Esophagus (tissue), 2 donors: Measurements from ENCODE around the gene GFOD1. TPM values are rescaled to one million over a fixed set of nuclear protein-coding genes. Genes with fewer than 3 reads are reported as not detected.

Experiments
- H3K27ac ChIP-seq, 2 donors: one replicate each; pipeline ENCODE4 v1.5.1; 2013; ENCODE audit warnings: low read depth in 2 of 2, mild to moderate bottlenecking in 2 of 2, inconsistent platforms in 1 of 2, low read length in 1 of 2, moderate library complexity in 1 of 2
- H3K27me3 ChIP-seq, 2 donors: one replicate each; pipeline ENCODE4 v1.6.1; 2013; ENCODE audit warnings: low read length in 2 of 2, control low read depth in 1 of 2, mild to moderate bottlenecking in 1 of 2; ENCODE audit not compliant: insufficient read depth in 2 of 2, control insufficient read depth in 1 of 2
- H3K36me3 ChIP-seq, 2 donors: one replicate each; pipeline ENCODE4 v1.6.1; 2013; ENCODE audit warnings: low read length in 1 of 2; ENCODE audit not compliant: control insufficient read depth in 2 of 2, insufficient read depth in 2 of 2
- H3K4me1 ChIP-seq, 2 donors: one replicate each; pipeline ENCODE4 v1.6.1; 2013; ENCODE audit warnings: low read length in 1 of 2; ENCODE audit not compliant: control insufficient read depth in 2 of 2, insufficient read depth in 2 of 2
- H3K4me3 ChIP-seq, 2 donors: one replicate each; pipeline ENCODE4 v1.5.1; 2013; ENCODE audit warnings: low read length in 2 of 2, mild to moderate bottlenecking in 2 of 2, low read depth in 1 of 2, moderate library complexity in 1 of 2
- H3K9me3 ChIP-seq, 2 donors: one replicate each; pipeline ENCODE4 v1.6.1; 2013; ENCODE audit warnings: mild to moderate bottlenecking in 2 of 2, low read depth in 1 of 2, low read length in 1 of 2, moderate library complexity in 1 of 2; ENCODE audit not compliant: control insufficient read depth in 2 of 2, insufficient read depth in 1 of 2
- WGBS, 2 donors: extraction: QIAGEN DNeasy Blood & Tissue Kit; methylation state at CpG; one replicate each; pipeline ENCODE4 v1.1.7; 2013; 5-methylcytosine and 5-hydroxymethylcytosine counted together
- polyA plus RNA-seq, 2 donors: library from polyadenylated mRNA; stranded (reverse); fragments of 200-250 nt; gene quantifications; one replicate each; pipeline ENCODE4 v1.2.3, GENCODE V29; 2013
- donor health status: healthy with polysubstance abuse.
- donor health status: Bipolar disorder and iron deficiency.

GFOD1 gene
- polyA plus RNA-seq, 2 donors = 4.2 to 6.8 TPM

- 74 to 79% methylated on average over 6 of the region's 6 CpGs for WGBS, 2 donors
- H3K27ac ChIP-seq = peak overlapping the region; percentile 52 to 93
- peaks cover 6 to 9% of the 10 kb centered on the region in 2 donors for H3K4me1 ChIP-seq
Measured at GRCh38 chr6:13480631-13481501, 6.5 kb downstream of the GFOD1 start.

DNA sequence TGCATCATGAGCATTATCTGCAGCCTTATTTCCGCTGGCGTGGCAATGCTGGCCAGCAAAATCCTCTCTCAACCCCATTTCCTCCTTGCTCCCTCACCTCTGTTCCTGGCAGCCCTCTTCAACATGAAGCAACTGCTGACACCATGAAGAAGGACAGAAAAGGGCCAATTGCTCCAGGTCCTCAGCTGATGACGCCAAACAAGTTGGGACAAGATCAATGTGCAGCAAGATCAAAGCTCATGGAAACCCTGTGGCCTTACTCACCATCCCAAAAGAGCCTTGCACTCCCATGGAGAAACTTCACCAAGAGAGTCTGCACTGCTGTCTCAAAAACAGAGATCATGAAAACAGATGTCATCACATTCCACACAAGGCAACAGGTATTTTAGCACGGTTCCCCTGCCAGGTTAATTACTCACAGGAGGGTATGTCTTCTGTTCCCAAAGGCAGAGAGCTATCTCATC, 7.4 kb downstream of the GFOD1 start:
- 49 to 72% methylated on average over 4 of the region's 4 CpGs for WGBS, 2 donors
- H3K9me3 ChIP-seq = no peaks in the 10 kb centered on the region
- H3K27ac ChIP-seq = peak overlapping the region; percentile 52 to 93
- peaks cover 3 to 6% of the 10 kb centered on the region in 2 donors for H3K4me1 ChIP-seq
- no peaks in the 10 kb centered on the region for H3K27me3 ChIP-seq
- H3K36me3 ChIP-seq = peaks cover 0 to 3% of the 10 kb centered on the region in 2 donors
- no peak overlapping the region for H3K4me3 ChIP-seq

More at GRCh38 chr6:13480631-13481501, 6.5 kb downstream of the GFOD1 start:
- Histone ChIP-seq H3K4me3 (no peak overlapping the region), H3K36me3 (peaks cover 0 to 3% of the 10 kb centered on the region in 2 donors), H3K27me3 (no peaks in the 10 kb centered on the region), H3K9me3 (no peaks in the 10 kb centered on the region)

GRCh38 chr6:13479206-13479800, 8.1 kb downstream of the GFOD1 start:
- 76 to 82% methylated on average over 2 of the region's 2 CpGs for WGBS, 2 donors
- no peak overlapping the region for H3K4me3 ChIP-seq
- H3K27ac ChIP-seq = peak overlapping the region; percentile 52 to 93
- H3K36me3 ChIP-seq = peaks cover 0 to 3% of the 10 kb centered on the region in 2 donors
- H3K27me3 ChIP-seq = no peaks in the 10 kb centered on the region
- H3K4me1 ChIP-seq = peaks cover 3 to 8% of the 10 kb centered on the region in 2 donors
- H3K9me3 ChIP-seq = no peaks in the 10 kb centered on the region

DNA sequence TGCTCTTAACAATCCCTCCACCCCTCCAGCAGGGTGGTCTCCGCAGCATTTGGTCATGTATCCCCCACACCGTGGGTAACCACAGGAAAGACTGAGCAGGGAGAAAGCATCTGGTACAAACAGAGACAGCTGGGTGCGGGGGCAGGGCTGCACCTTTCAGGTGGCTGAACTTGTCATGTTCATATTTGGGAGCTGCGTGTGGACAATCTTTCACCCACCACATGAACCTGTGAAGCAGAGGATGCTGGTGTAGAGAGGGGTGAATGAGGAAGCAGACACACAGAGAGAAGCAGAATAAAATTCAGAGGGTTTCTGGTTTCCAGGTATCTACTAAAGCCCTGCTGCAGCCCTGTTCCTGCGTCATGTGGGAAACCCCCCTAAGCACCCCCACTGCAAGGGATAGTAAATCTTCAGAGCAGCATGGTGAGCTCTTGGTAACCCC, 8.9 kb downstream of the GFOD1 start:
- peaks cover 0 to 3% of the 10 kb centered on the region in 2 donors for H3K36me3 ChIP-seq
- no peaks in the 10 kb centered on the region for H3K27me3 ChIP-seq
- no peak overlapping the region for H3K4me3 ChIP-seq
- peaks cover 3 to 8% of the 10 kb centered on the region in 2 donors for H3K4me1 ChIP-seq
- peak overlapping the region in 1 of 2 donors; percentile 61 for H3K27ac ChIP-seq
- 68 to 88% methylated on average over 5 of the region's 5 CpGs for WGBS, 2 donors
- H3K9me3 ChIP-seq = no peaks in the 10 kb centered on the region

GRCh38 chr6:13474787-13475186, 12.6 kb downstream of the GFOD1 start:
- peak overlapping the region in 1 of 2 donors; percentile 81 for H3K27ac ChIP-seq
- no peak overlapping the region for H3K4me3 ChIP-seq
- peaks cover 0 to 3% of the 10 kb centered on the region in 2 donors for H3K36me3 ChIP-seq
- H3K4me1 ChIP-seq = peaks cover 1 to 4% of the 10 kb centered on the region in 2 donors
- WGBS, 2 donors = 79 to 82% methylated on average over 3 of the region's 3 CpGs
- H3K9me3 ChIP-seq = no peaks in the 10 kb centered on the region
- H3K27me3 ChIP-seq = no peaks in the 10 kb centered on the region

DNA sequence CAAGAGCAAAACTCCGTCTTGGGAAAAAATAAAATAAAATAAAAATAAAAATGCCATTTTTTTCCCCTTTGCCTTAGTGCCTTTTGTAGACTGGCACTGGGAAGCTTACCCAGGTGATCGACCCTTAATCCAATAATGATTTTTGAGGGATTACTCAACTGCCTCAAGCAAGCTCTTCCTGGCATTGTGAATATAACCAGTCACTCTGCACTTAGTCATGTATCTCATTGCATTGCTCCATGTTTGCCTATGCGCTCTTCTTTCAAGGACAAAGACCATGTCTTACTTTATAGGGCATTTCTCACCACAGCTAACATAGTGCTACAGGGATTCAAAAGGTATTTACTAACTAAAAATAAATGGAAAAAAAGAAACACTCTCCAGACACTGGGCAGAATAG, 13.0 kb downstream of the GFOD1 start:
- Histone ChIP-seq H3K36me3 (peaks cover 0 to 3% of the 10 kb centered on the region in 2 donors), H3K27me3 (no peaks in the 10 kb centered on the region), H3K4me1 (peaks cover 0 to 4% of the 10 kb centered on the region in 2 donors), H3K4me3 (no peak overlapping the region), H3K27ac (peak overlapping the region in 1 of 2 donors; percentile 81), H3K9me3 (no peaks in the 10 kb centered on the region)
- 54 to 68% methylated on average over 3 of the region's 3 CpGs for WGBS, 2 donors

DNA sequence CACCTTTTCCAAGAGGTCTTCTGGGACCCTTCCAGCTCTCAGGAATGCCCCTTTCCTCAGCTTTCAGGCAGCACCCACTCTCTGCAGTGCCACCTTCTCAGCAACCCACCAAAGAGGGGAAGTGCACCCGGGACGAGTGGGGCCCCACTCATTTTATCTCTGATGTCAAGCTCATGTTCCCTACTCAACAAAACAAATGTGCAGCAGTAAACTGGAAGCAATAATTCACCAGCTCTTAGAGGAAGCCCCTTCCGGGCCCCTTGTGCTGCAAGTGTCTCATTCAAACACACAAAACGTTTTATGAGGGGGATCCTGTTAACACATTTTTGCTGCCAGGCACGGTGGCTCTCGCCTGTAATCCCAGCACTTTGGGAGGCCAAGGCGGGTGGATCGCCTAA, 13.6 kb downstream of the GFOD1 start:
- WGBS, 2 donors = 77 to 80% methylated on average over 8 of the region's 8 CpGs
- Histone ChIP-seq H3K4me3 (no peak overlapping the region), H3K4me1 (peaks cover 0 to 4% of the 10 kb centered on the region in 2 donors), H3K36me3 (peaks cover 0 to 3% of the 10 kb centered on the region in 2 donors), H3K9me3 (no peaks in the 10 kb centered on the region), H3K27ac (no peak overlapping the region), H3K27me3 (no peaks in the 10 kb centered on the region)

DNA sequence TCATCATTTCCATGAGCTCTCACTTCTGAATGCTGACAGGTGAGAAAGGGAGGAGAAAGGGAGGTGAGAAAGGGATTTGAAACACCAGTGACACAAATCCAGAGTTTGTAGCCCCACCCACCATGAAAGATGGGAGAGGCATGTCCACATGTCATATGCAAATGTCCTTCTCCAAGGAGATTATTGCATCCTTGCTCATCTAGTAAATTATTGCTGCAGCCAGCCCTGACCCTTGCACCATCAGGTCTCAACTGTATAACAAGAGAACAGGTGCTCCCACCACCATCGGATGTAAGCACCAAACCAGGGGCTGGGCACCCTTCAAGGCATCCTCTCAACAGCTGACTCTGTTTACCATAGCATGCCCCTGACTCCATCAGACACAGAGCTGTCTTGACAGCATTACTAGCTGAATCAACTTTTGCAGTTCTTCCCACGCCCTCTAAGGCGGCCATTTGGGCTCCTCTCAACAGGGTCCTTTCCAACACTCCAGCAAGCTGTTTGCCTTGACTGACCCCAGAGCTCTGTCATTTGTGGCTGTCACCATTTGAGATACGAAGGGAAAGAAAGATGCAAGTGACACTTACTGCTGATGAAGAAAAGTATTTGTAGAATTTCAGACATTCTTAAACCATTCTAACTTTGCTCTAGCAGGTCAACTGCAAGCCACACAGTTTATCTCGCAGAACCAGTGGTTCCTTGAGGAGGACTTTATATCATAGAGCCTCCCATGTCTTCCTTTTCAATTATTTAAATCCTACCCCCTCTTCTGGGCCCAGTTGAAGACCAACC, 14.2 kb downstream of the GFOD1 start:
- Histone ChIP-seq H3K27ac (no peak overlapping the region), H3K36me3 (no peaks in the 10 kb centered on the region), H3K4me3 (no peak overlapping the region), H3K4me1 (peaks cover 0 to 4% of the 10 kb centered on the region in 2 donors), H3K27me3 (no peaks in the 10 kb centered on the region), H3K9me3 (peaks cover 0 to 3% of the 10 kb centered on the region in 2 donors)
- 94 to 95% methylated on average over 5 of the region's 5 CpGs for WGBS, 2 donors

DNA sequence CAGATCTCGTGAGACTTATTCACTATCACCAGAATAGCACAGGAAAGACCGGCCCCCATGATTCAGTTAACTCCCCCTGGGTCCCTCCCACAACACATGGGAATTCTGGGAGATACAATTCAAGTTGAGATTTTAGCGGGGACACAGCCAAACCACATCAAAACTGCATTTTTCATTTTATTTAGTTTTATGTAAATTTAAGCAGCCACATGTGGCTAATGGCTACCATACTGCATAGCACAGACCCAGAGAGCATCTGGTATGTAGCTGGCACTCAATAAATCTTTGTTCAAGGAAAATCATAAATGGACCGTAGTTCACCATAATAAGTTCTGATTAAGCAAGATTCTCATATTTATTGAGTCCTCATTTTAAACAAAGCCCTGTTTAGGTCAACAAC, 15.3 kb downstream of the GFOD1 start:
- WGBS, 2 donors = 66 to 71% methylated on average over 4 of the region's 4 CpGs
- Histone ChIP-seq H3K9me3 (peaks cover 0 to 3% of the 10 kb centered on the region in 2 donors), H3K27me3 (no peaks in the 10 kb centered on the region), H3K4me1 (peaks cover 0 to 2% of the 10 kb centered on the region in 2 donors), H3K36me3 (no peaks in the 10 kb centered on the region), H3K4me3 (no peak overlapping the region), H3K27ac (no peak overlapping the region)
